Osteocyte (in vitro differentiated cells): ENCODE results near the gene ATF7. TPM values are rescaled to one million over a fixed set of nuclear protein-coding genes. Genes with fewer than 3 reads are reported as not detected.

ENCODE experiments used
- DNase-seq: peaks from one replicate; pipeline ENCODE4 v3.0.0; 2021; ENCODE audit warnings: mixed read lengths; ENCODE audit not compliant: unreplicated experiment; ENCODE audit errors: extremely low spot score
- H3K27ac Mint-ChIP-seq: one replicate; pipeline ENCODE4 v1.8.0; 2021; ENCODE audit warnings: mild to moderate bottlenecking, mixed read lengths; ENCODE audit not compliant: unreplicated experiment
- H3K27me3 Mint-ChIP-seq: one replicate; pipeline ENCODE4 v1.8.0; 2021; ENCODE audit warnings: mixed read lengths; ENCODE audit not compliant: unreplicated experiment
- H3K36me3 Mint-ChIP-seq: one replicate; pipeline ENCODE4 v1.8.0; 2021; ENCODE audit warnings: mixed read lengths; ENCODE audit not compliant: unreplicated experiment
- H3K4me1 Mint-ChIP-seq: one replicate; pipeline ENCODE4 v1.8.0; 2021; ENCODE audit warnings: mixed read lengths; ENCODE audit not compliant: unreplicated experiment
- H3K4me3 Mint-ChIP-seq: one replicate; pipeline ENCODE4 v1.8.0; 2021; ENCODE audit warnings: mild to moderate bottlenecking, moderate library complexity, mixed read lengths; ENCODE audit not compliant: unreplicated experiment
- H3K9me3 Mint-ChIP-seq: one replicate; pipeline ENCODE4 v1.8.0; 2021; ENCODE audit warnings: mixed read lengths; ENCODE audit not compliant: unreplicated experiment
- CTCF ChIP-seq: fragments of 200-600 bp; sonication (generic); IDR thresholded peaks from 2 replicates; pipeline ENCODE4 v1.5.0; 2021; ENCODE audit warnings: antibody characterized with exemption, mild to moderate bottlenecking, moderate library complexity
- total RNA-seq: library from RNA; stranded (reverse); gene quantifications from 2 replicates; pipeline ENCODE4 v1.2.1, GENCODE V29; 2021

ATF7 gene
- total RNA-seq, 1 donor from 2014 or later: 50.0 TPM

- no peak for DNase-seq
- peaks cover 69% of the 10 kb centered on the region for H3K36me3 Mint-ChIP-seq
- H3K4me1 Mint-ChIP-seq: peaks cover 4% of the 10 kb centered on the region
- TF ChIP-seq CTCF: no peak
- H3K9me3 Mint-ChIP-seq: no peaks in the 10 kb centered on the region
- H3K4me3 Mint-ChIP-seq: no peak overlapping the region
- H3K27ac Mint-ChIP-seq: no peak overlapping the region
- no peaks in the 10 kb centered on the region for H3K27me3 Mint-ChIP-seq
Measured at GRCh38 chr12:53465679-53466078, 160.5 kb downstream of the ATF7 start.

GRCh38 chr12:53464685-53465418 is 161.3 kb downstream of the ATF7 start:
- DNase-seq: no peak
- no peak for TF ChIP-seq CTCF
- H3K9me3 Mint-ChIP-seq: no peaks in the 10 kb centered on the region
- H3K4me1 Mint-ChIP-seq: peaks cover 6% of the 10 kb centered on the region
- no peak overlapping the region for H3K27ac Mint-ChIP-seq
- no peaks in the 10 kb centered on the region for H3K27me3 Mint-ChIP-seq
- no peak overlapping the region for H3K4me3 Mint-ChIP-seq
- peaks cover 74% of the 10 kb centered on the region for H3K36me3 Mint-ChIP-seq

GRCh38 chr12:53463802-53464560 is 162.2 kb downstream of the ATF7 start:
- Mint-ChIP-seq H3K27ac (peak overlapping the region; percentile 45), H3K9me3 (no peaks in the 10 kb centered on the region), H3K4me1 (peaks cover 8% of the 10 kb centered on the region), H3K27me3 (no peaks in the 10 kb centered on the region), H3K4me3 (no peak overlapping the region), H3K36me3 (peaks cover 81% of the 10 kb centered on the region)
- no peak for DNase-seq
- TF ChIP-seq CTCF: no peak

GRCh38 chr12:53462935-53463334 is 163.2 kb downstream of the ATF7 start:
- Mint-ChIP-seq H3K27ac (no peak overlapping the region), H3K27me3 (no peaks in the 10 kb centered on the region), H3K4me1 (peaks cover 8% of the 10 kb centered on the region), H3K36me3 (peaks cover 80% of the 10 kb centered on the region), H3K9me3 (no peaks in the 10 kb centered on the region), H3K4me3 (no peak overlapping the region)
- no peak for TF ChIP-seq CTCF
- no peak for DNase-seq

GRCh38 chr12:53461591-53461990 is 164.6 kb downstream of the ATF7 start:
- no peaks in the 10 kb centered on the region for H3K9me3 Mint-ChIP-seq
- peaks cover 72% of the 10 kb centered on the region for H3K36me3 Mint-ChIP-seq
- H3K27me3 Mint-ChIP-seq: no peaks in the 10 kb centered on the region
- H3K4me1 Mint-ChIP-seq: peaks cover 8% of the 10 kb centered on the region
- H3K4me3 Mint-ChIP-seq: no peak overlapping the region
- DNase-seq: no peak
- H3K27ac Mint-ChIP-seq: no peak overlapping the region
- no peak for TF ChIP-seq CTCF
